GM19023 (cell line): ENCODE data around the gene ATRAID.
"Not testable (repeated sequence)": the region's sequence is repeated elsewhere in the genome, so short reads cannot be mapped to it uniquely, and the experiment has no call there.

ENCODE experiments used
- ATAC-seq: cut with Tn5 transposase; IDR thresholded peaks from one replicate; pipeline ENCODE4 v1.9.1; 2021; ENCODE audit warnings: mild to moderate bottlenecking, moderate library complexity; ENCODE audit not compliant: unreplicated experiment

Gene ATRAID

DNA sequence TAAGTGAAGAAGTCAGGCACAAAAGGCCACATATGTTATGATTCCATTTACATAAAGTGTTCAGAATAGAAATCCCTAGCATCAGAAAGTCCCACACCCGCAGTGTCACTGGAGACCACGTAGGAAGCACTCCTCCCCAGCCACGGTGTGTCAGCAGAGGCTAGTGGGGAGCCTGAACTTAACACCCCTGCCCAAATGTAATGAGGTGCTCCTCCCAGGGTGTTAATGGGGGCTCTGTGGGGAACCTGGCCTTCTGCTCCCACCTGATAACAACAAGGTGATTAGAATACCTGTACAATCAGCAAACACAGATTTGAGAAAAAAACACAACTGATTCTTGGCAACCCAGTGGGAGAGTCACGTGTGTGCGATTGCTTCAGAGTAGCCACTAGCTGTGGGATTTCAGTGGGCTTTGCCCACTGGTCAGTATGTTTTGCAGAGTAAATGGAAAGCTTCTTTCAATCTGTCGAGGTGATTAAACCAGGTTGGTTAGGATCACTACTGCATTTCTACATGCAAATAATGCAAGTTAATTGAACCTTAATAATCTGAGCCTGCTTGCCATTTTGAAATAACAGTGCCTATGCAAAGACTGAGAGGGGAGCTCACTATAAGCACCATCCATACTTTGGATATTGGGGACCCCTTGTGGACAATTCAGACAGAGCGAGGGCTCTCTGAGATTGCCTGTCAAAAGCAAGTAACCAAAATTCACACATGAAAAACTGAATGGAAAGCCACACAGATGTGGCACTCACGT, 20.6 kb upstream of the ATRAID start:
- no peak for ATAC-seq

DNA sequence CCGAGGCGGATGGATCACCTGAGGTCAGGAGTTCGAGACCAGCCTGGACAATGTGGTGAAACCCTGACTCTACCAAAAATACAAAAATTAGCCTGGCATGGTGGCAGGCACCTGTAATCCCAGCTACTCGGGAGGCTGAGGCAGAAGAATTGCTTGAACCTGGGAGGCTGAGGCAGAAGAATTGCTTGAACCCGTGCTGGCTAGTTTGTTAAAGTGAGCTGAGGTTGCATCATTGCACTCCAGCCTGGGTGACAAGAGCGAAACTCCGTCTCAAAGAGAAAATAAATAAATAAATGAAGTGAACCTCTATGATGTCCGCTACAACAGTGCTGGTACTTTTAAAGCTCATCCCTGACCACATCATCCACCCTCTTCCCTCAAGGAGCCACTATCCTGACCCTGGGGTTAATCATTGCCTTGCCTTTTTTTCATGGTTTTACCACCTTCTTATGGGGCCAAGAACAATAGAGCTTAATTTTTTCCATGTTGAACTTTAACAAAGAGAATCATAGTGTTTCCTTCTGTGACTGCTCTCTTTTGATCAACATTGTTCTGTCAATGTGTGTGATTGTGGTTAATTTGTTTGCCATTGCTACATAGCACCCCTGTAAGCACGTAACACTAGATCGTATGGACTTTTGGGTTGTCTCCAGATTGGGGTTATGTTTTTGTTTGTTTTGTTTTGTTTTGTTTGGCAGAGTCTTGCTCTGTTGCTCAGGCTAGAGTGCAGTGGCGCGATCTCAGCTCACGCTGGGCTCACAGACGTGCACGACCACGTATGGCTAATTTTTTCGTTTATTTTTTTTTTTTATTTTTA, 17.1 kb upstream of the ATRAID start:
- no peak for ATAC-seq

DNA sequence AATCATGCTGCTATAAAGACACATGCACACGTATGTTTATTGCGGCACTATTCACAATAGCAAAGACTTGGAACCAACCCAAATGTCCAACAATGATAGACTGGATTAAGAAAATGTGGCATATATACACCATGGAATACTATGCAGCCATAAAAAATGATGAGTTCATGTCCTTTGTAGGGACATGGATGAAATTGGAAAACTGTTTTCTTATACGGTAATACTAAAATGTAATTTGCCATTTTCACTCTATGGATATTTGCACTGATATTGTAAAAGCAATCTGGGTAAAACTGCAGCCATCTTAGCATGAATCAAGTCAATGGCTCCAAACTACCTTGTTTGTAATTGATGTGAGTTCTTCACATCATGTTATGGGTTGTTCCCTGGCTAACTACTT, 16.0 kb upstream of the ATRAID start:
- not testable (repeated sequence) for ATAC-seq

DNA sequence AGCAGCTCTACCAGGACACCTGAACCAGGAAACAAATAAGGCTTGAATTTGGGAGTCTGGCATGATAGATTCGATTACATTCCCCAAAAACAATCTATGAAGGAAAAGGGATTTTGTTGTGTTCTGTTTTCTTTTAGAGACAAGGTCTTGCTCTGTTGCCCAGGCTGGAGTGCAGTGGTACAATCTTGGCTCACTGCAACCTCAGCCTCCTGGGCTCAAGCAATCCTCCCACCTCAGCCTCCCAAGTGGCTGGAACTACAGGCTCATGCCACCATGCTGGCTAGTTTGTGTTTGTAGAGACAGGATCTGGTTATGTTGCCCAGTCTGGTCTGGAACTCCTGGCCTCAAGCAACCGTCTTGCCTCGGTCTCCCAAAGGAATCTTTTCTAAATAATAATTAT, 13.8 kb upstream of the ATRAID start:
- ATAC-seq: not testable (repeated sequence)

DNA sequence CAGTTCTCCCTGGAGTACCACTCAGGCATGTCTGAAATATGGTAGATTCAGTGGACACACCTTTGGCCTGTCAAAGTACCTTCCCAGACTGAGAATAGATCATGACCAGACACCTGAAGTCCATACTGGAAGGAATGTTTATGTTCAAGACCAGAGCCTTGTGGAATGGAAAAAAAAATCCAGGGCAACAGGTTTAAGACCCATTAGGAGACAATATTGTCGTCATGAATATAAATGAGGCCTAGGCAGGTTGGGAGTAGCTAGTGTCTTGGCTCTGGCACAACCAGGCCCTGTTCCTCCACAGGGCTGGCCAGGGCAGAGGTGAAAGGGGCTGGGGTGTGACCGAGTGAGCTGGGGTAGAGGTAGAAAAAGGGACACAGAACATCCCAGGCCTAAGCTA, 13.2 kb upstream of the ATRAID start:
- ATAC-seq: no peak

DNA sequence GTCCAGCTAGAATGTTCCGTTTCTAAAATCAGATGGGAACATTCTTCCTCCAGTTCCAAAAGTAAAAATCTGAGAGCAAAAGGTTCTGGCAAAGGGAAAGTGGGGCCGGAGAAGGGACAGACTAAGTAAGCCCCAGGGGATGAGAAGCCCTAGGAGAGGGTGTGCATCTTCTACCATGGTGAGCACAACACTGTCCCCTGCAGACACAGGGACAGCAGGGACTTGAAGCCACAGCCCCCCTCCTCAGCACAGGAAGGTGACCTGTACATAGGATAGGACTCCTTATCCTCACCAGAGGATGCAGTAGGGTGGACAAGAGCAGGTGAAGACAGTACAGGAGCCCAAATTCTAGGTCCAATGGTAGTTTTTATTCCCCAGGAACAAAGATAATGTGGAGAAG, 12.6 kb upstream of the ATRAID start:
- no peak for ATAC-seq

DNA sequence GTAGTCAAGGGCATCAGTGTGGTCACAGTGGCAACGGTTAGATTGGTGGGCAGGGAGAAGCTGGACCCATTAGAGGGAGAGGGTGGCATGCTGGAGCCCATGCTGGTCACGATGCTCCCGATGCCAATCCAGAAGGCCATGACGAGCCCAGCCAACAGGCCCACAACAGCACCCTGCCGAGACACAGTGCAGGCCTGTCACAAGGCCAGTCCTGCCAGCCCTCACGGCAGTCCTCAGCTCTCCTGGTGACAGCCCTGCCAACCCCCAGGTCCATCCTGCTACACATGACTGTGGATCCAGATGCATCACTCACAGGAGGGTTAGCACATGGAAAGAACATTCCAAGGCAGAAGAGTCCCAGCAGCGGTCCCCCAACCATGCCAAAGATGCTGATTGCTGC, 10.2 kb upstream of the ATRAID start:
- ATAC-seq: no peak

DNA sequence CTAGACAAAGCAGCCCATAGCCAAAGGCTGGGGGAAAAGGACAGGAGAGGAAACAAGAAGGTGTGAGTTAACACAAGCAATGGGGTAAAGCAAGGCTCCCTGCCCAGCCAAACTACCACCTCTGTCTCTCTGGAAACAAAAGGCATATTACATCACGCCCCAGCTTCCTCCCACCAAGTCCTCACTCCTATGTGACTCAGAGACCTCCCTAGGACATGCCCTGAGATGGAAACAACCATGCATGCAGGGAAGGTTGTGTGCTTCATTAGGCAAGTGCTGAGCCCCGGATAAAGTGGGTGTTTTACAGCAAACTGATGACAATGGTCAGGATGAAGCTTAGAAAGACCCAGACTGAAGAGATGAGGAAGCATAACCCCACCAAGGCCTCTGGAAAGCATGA, 9.0 kb upstream of the ATRAID start:
- ATAC-seq: no peak

DNA sequence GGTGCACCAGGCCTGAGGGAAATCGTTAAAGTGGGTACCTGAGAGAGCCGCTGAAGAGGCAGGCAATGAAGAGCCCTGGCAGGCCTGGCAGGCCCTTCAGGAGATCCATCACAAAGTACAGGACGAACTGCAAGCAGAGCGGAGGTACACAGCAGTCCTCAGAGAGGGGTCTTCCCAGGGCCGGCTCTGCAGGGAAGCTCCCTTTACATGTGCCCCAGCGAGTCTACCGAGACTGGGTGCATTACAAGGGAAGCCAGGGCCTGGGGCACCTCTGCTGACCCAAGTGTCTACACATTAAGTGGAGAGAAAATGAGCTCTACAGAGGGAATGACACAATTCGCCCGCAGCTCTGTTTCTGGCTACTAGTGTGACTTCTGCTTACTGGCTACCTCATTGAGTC, 8.1 kb upstream of the ATRAID start:
- ATAC-seq: no peak

DNA sequence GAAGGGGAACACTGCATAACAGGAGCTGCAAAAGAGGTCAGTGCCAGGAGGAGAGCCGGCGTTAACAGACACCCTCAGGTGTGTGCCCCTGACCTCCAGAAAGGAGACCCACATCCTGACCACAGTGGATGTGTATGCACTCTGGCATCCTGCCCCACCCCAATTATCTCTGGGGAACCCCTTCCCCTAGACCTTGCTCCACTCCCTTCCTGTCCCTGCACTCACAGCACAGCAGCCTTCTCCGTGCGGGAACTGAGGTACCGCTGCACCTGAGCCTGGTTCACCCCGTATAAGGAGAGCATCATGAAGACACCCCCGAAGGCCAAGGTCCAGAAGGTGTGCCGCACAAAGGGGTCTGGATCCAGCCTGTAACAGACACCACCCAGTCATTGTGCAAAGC, 7.3 kb upstream of the ATRAID start:
- ATAC-seq: no peak

DNA sequence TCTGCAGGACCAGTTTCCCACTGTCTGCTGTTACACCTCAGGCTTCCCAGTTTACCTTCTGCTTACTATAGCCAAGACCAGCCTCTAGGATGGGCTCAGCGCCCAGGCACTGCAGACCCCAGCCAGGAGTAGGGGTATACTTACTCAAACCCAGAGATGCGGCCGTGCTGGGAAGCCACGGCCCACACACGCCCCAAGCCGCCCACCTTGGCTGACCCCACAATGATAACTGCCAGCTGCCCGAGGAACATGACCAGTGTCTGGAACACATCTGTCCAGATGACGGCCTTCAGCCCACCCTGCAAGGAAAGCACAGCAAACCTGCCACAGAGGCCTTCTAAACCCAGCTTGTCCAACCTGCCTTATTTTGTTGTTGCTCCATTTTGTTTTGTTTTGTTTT, 6.6 kb upstream of the ATRAID start:
- no peak for ATAC-seq

DNA sequence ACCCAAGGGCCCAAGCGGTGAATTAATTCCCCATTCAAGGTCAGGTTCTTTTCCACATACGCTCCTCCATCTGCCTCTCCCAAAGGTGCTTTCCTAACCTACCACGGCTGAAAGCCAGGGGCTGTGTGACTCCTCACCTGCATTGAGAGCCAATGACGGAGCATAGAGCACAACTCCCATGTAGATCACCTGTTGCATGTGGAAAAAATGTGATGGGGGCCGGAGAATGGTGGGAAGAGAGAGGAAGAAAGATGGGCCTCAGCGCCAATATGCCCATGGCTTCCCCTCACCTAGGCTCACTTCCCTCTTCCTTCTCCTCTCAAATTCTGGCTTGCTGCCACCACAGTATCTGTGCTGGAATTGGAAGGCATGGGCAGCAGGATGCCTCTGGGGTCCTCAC, 5.5 kb upstream of the ATRAID start:
- ATAC-seq: no peak

DNA sequence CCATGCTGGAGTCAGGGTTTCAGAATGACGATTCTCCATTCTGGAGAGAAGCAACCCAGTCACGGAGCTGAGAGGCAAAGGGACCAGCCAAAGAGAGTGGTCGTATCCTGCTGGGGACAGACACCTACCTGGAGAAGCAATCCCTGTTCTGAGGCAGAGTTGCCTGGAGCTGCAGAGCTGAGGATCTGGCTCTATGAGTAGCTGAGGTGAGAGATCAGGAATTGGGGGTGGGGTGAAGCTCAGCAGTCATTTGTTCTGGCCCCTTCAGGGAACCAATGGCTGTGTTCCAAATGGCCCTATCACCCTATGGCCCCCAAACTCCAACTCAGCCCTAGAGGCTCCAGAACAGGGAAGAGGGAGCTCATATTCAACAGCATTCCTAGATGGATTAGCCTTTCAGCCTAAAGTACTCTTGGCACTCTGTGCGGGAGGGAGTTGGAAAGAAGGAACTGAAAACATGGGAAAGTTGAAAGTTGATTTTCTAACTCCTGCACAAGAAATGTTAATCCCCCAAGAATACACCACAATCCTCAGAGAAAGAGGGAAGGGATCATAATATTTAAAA, 3.3 kb upstream of the ATRAID start:
- ATAC-seq: no peak

DNA sequence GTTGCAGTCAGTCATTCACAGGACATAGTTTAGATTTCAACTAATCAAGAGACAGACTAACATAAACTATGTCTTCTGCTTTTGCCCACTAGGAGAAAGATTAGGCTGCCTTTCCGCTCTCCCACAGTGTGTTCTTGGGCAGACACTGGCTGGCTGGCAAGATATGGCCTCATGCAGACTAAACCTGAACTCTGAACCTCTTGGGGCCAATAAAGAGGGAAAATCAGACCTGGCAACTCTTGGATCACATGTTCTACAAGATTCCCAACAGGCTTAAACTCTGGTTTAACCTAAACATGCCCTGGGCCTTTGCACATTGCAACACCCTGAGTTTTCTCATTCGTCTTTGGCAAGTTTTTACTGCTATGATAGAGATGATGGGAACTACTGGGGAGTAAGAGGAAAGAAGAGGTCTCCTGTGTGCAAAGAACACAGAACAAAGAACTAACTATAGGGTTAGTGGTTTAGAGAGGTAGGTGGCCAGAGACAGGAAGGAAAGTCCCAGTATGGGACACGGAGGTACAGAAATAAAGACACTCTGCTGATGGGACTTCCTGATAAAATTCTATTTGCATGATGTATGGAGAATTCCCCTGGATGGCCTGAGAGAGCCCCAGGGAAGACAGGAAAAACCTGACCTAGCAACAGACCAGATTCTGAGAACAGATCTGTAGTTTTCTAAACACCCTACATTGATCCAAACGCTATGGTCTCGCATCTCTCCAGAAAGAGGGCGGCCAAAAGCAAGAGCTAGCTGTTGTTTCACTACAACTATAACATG, 2.0 kb upstream of the ATRAID start:
- no peak for ATAC-seq

DNA sequence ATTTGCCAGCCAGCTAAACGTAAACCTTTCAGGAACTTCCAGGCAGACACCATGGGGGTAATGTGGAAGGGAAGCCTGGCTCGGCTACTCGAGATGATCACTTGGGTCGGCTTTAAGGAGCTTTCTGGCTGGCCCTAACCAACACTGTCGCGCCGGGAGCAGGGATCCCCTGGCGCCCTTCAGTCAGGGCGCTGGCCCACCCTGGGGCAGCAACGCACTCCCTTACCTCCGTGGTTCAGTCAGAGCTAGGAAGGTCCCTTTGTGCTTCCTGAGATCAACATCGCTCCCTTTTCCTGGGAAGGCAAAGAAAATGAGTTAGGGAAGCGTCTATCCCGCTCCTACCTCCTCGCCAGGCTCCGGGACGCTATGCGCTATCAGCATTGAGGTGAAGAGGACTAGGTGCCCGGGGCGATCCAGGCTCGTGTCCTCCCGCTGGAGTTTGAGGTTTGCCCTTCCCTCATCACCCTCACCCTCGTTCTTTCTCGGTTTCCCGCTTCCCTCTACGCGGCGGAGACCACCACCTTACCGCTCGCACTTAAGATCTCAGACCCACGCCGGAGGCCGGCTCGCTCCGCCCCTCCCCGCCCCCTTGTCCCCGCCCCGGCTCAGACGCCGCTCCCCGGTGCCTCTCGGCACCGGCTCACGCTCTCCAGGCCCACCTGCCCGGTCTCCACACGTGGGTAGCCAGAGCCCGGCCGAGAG, 449 bp upstream of the ATRAID start:
- ATAC-seq: peak; percentile 5

DNA sequence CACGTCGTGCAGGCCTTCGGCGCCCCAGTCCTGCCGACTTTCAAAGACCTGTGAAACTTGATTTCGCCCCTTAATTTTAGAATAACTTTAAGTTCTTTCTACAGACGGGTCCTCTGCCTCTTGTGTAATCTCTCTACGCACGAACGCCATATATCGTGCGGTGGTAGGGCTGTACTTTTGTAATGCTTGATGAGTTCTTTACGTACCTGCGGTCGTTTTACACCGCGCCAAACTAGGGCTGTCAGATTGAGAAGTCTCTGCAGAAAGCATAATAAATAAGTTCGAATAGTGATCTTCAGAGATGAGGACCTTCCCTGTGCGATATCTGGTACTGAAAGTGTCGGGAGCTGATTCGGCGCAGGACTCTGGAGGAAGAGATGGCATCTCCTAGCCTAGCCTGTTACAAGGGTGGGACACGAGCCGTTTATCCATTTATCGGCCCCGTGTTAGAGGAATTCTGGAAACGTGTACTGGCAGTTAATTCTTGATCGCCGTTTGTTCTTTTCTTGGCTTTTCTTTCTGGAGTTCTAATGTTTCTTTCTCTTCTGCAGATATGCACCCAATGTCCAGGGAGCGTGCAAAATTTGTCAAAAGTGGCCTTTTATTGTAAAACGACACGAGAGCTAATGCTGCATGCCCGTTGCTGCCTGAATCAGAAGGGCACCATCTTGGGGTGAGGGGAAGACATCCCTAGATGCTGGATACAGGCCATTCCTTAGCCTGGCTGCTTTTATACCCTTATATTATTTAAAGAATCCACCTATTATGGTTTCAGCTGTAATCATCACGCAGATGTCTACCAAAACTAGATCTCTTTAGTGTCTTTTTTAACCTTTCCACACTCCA, 1.0 kb downstream of the ATRAID start:
- peak; percentile 5 for ATAC-seq

DNA sequence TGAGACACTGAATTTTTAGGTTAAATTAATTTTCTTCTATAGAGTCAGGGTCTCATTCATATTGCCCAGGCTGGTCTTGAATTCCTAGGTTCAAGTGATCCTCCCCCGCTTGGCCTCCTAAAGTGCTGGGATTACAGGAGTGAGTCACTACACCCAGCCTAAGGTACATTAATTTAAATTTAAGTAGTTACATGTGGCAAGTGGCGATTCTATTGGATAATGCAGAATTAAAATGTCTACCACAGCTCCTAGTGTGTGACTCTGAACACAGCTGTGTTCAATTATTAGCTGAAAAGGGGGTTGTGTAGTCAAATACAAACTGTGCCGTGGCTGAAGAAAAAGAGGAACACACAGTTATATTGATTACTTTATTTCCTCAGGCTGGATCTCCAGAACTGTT, 3.1 kb downstream of the ATRAID start:
- no peak for ATAC-seq

DNA sequence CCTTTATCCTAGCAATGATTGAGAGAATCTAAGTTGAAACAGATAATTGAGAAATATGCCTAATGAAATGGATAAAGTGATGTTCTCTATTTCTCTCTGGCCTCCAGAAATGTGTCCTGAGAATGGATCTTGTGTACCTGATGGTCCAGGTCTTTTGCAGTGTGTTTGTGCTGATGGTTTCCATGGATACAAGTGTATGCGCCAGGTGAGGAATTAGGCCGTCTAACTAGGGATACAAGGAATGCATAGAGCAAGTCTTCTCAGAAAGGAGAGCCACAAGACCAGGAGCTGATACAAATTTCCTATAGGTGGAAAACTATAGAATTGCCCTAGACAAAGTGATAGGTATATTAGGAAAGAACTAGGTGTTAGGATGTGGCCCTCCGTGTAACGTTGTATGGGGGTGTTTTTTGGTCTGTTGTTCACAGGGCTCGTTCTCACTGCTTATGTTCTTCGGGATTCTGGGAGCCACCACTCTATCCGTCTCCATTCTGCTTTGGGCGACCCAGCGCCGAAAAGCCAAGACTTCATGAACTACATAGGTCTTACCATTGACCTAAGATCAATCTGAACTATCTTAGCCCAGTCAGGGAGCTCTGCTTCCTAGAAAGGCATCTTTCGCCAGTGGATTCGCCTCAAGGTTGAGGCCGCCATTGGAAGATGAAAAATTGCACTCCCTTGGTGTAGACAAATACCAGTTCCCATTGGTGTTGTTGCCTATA, 4.7 kb downstream of the ATRAID start:
- no peak for ATAC-seq
